IMR-90 (cell line): ENCODE data around the gene FBXL4.

Experiments
- CHD1 ChIP-seq: IDR thresholded peaks from 2 replicates; pipeline ENCODE4 v1.6.1; 2012; ENCODE audit warnings: low read depth, low read length, improper control_type of control experiment
- POLR2A ChIP-seq: IDR thresholded peaks from 2 replicates; pipeline ENCODE4 v1.6.1; 2012; ENCODE audit warnings: mild to moderate bottlenecking, low read depth, low read length
- TF ChIP-seq, protein P1 (sequence below): conservative IDR thresholded peaks from 2 replicates; pipeline ENCODE4 v1.5.1; 2012; ENCODE audit warnings: mild to moderate bottlenecking, low read depth, low read length, improper control_type of control experiment
- TF ChIP-seq, protein P2 (sequence below): fragments of 150-350 bp; IDR thresholded peaks from 2 replicates; pipeline ENCODE4 v1.6.1; 2017; ENCODE audit warnings: mild to moderate bottlenecking, antibody characterized with exemption, low read length, low read depth

DNA sequence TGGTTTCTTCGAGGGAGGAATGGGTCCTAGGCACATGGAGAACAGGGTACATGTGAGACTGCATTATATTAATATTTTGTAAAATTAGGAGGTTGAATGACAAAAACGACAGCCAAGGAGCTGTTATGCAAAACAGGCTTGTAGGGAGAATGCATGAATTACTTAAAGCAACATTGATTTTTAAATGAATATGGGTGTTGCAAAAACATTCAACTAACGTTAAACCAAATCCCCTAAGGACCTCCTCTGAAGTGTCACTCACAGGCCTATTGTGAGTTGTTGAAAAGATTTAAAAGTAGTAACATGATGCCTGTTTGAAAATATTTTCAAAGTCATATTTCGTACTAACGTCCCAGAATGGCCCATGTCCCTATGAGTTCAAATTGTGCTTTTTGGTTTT lies 21.9 kb downstream of the FBXL4 start:
- TF ChIP-seq, protein P1, sequence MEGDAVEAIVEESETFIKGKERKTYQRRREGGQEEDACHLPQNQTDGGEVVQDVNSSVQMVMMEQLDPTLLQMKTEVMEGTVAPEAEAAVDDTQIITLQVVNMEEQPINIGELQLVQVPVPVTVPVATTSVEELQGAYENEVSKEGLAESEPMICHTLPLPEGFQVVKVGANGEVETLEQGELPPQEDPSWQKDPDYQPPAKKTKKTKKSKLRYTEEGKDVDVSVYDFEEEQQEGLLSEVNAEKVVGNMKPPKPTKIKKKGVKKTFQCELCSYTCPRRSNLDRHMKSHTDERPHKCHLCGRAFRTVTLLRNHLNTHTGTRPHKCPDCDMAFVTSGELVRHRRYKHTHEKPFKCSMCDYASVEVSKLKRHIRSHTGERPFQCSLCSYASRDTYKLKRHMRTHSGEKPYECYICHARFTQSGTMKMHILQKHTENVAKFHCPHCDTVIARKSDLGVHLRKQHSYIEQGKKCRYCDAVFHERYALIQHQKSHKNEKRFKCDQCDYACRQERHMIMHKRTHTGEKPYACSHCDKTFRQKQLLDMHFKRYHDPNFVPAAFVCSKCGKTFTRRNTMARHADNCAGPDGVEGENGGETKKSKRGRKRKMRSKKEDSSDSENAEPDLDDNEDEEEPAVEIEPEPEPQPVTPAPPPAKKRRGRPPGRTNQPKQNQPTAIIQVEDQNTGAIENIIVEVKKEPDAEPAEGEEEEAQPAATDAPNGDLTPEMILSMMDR: no peak
- TF ChIP-seq POLR2A (no peak), CHD1 (no peak)
- TF ChIP-seq, protein P2, sequence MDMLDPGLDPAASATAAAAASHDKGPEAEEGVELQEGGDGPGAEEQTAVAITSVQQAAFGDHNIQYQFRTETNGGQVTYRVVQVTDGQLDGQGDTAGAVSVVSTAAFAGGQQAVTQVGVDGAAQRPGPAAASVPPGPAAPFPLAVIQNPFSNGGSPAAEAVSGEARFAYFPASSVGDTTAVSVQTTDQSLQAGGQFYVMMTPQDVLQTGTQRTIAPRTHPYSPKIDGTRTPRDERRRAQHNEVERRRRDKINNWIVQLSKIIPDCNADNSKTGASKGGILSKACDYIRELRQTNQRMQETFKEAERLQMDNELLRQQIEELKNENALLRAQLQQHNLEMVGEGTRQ: no peak
